ENCODE data around the gene C6orf47.
A peak's percentile ranks its signal among the peaks of the same experiment; 100 is the strongest.
"Not testable (repeated sequence)": the region's sequence is repeated elsewhere in the genome, so short reads cannot be mapped to it uniquely, and the experiment has no call there.

C6orf47 gene, protein sequence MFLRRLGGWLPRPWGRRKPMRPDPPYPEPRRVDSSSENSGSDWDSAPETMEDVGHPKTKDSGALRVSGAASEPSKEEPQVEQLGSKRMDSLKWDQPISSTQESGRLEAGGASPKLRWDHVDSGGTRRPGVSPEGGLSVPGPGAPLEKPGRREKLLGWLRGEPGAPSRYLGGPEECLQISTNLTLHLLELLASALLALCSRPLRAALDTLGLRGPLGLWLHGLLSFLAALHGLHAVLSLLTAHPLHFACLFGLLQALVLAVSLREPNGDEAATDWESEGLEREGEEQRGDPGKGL

DNA sequence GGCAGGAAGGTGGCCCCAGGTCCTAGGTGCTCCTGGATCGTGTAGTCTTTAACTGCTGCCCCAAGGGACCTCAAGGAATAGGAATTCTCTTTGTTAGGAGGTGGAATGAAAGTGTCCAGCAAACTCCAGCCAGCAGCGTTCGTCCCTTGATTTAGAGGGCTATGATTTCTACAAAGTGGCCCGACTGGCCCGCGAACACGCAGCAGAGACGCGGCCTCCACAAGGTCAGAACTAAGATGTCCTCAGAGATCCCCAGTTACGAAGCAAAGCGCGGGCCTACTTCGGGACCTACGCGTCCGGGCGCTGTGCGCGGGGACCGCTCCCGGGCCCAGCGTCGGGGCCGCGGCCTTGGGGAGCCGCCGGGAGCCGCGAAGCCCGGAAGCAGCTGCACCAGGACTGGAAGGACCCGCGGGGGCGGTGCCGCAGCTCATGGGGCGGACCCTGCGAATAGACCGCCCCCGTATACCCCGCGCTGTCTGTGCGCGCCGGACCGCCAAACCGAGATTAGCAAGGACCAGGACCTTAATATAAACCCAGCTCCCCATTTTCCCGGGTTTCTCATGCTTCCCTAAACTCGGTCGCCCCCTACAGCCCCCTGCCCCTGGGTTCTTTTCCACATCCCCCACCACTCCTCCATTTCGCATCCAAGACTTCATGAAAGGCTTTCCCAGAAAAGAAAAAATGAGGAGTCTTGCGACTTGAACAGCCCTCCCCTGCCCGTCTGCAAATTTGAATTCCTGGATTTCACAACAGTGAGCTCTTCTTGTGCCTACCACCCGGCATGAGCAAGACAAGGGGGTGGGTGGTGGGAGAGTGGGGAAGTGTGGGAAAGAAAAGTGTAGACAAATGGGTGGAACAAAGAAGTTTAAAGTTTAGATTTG, at the start of gene C6orf47:
C6orf47 (minus strand) TSS at position 398 of the 881 bp plus-strand sequence. CDS start 831 bp downstream, outside the sequence.
- peak; percentile 92 for DNase-seq (ENCODE audit: low read depth, low spot score)

DNA sequence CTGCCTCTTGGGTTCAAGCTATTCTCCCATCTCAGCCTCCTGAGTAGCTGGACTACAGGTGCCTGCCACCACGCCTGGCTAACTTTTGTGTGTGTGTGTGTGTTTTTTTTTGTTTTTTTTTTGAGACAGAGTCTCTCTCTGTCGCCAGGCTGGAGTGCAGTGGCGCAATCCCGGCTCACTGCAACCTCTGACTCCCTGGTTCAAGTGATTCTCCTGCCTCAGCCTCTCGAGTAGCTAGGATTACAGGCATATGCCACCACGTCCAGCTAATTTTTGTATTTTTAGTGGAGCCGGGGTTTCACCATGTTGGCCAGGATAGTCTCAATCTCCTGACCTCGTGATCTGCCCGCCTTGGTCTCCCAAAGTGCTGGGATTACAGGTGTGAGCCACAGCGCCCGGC, 48.6 kb upstream of the C6orf47 start:
- not testable (repeated sequence) for DNase-seq (ENCODE audit: low read depth, low spot score)

DNA sequence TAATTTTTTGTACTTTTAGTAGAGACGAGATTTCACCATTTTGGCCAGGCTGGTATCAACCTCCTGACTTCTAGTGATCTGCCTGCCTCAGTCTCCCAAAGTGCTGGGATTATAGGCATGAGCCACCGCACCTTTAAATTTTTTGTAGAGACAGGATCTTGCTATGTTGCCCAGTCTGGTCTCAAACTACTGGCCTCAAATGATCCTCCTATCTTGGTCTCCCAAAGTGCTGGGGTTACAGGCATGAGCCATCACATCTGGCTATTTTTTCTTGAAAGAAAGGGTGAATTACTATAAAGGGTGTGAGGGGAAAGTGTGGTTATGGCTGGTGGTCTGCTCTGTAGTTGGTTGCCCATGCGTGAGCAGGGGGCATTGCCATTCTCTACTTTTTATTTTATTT, 47.6 kb upstream of the C6orf47 start:
- DNase-seq (ENCODE audit: low read depth, low spot score), result no peak

DNA sequence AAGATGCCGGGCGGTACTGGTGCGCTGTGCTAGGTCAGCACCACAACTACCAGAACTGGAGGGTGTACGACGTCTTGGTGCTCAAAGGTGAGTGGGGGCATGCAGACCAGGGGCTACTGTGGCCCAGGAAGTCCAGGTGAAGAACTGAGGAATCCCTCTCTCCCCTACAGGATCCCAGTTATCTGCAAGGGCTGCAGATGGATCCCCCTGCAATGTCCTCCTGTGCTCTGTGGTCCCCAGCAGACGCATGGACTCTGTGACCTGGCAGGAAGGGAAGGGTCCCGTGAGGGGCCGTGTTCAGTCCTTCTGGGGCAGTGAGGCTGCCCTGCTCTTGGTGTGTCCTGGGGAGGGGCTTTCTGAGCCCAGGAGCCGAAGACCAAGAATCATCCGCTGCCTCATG, 47.1 kb upstream of the C6orf47 start:
- DNase-seq (ENCODE audit: low read depth, low spot score), result no peak

DNA sequence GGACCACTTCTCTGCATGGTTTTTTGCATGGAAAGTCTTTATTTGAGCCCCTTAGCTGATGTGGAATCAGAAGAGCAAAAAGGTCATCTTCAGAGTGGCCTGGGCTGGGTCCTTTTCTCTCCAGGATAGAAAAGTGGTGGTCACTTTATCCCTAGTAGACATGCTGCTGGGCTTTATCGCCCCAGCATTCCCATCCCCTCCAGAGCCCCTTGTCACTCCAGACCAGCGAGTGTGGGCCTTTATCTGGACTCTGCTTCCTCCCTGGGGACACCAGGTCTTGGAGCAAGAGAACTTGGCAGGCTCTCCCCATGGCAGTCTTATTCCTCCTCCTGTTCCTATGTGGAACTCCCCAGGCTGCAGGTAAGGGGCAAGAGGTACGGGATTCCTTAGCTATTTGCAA, 46.0 kb upstream of the C6orf47 start, which contains the start of gene LY6G6F:
LY6G6F (plus strand) TSS at position 268 of the 400 bp plus-strand sequence; CDS start at position 309, 41 bp downstream.
- no peak for DNase-seq (ENCODE audit: low read depth, low spot score)

DNA sequence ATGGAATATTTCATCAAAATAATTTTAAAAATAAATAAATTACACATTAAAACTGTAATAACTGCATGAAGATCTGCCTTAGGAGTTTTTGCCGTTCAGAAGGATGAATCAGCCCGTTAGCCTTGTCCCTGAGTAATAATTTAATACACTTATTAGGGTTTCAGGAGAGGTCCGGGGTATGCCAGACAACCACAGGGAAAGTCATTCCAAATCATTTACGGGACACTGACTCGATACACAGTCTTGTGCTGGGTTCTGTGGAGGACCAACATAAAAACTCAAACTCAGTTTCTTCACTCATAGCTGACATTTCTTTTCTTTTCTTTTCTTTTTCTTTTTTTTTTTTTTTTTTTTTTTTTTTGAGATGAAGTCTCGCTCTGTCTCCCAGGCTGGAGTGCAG, 45.4 kb upstream of the C6orf47 start:
- no peak for DNase-seq (ENCODE audit: low read depth, low spot score)

DNA sequence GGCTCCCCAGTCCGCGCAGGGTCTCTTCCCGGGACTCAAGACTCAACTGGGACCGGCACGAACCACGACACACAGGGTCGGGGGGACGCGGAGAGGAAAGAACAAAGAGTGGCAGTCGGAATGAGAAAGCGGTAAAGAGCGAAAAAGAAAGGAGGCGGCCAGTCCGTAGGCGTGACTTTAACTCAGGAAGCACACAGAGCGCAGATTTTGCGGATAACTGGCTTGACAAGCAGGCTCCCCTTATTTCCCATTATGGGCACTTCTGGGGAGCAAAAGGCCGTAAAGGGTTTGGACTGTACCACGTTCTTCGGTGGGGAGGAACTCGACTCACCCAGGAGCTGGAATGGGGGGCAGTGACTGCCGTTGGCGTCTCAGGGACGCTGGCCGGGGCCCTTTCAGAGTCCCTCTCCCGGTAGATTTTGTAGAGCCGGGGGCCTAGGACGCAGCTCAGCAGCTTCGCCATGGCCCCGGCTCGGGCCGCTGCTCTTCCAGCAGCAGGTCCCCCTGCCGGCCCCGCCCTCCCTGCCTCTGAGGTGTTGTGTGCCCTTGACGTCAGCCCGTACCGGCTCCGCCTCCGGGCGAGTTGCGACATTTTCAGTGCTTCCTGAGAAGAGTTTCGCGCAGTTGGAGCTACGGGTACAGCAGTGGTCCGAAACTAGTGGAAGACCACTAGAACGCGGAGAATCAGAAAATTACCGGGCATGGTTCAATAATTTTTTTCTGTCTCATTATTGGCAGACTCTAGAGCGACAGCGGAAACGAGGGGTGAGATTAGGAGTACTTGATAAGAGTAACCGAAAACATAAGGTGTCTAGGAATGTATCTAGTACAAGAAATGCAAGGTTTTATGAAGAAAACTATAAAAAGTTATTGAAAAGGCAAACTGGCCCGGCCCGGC, 42.5 kb upstream of the C6orf47 start, which contains the start of gene ABHD16A:
ABHD16A (minus strand) TSS at position 506 of the 898 bp plus-strand sequence; CDS start at position 463, 43 bp downstream.
- peak; percentile 99 for DNase-seq (ENCODE audit: low read depth, low spot score)

DNA sequence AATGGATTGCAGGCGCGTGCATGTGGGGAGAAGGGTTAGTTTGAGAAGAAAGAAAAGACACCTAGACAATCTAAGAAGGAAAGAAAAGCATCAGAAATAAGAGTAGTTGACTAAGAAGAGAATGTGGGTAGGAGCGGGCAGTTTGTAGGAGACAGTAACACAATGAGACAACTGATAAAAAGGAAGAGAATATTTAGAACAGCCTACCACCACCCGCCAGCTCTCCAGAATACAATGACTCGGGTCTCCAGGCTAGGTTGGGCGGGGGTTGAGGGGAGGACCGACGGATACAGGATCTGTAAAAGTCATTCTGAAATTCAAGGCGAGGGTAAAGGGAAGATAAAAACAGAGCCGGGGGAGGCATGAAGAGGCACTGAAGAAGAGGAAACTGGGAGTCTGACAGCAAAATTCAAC, 41.8 kb upstream of the C6orf47 start:
- DNase-seq (ENCODE audit: low read depth, low spot score), result no peak

DNA sequence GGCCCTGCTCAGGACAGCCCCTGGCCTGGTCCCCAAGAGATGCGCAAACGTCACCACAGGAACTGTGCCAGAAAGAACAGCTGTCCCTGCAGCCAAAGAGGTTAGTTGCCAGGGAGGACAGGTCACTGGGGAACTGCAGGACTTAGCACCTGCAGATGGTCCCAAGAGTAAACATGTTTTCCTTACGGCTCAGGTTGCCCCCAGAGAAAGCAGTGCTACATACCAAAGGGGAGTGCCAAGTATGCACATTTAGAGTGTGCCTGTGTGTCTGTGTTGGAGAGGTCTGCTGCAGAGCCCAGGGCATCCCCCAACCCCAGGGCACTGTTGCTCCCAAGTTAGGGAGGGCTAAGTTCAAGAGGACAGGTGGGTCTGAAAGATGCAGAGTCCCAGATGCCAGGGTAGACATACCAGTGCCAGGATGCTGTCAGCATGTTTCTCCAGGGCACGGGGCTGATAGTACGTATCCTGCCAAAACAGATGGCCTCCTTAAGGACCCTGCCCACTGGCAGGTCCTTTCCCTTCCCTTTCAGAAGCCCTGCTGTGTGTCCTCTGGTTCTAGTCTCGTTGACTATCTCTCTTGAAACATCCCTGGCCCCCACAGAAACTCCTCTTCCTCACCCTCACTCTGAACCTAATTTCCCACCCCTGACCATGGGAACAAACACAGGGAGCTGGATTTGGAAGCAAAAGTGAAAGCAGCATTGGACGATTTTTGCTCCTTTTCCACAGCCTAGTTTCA, 41.3 kb upstream of the C6orf47 start:
- DNase-seq (ENCODE audit: low read depth, low spot score), result peak; percentile 41

DNA sequence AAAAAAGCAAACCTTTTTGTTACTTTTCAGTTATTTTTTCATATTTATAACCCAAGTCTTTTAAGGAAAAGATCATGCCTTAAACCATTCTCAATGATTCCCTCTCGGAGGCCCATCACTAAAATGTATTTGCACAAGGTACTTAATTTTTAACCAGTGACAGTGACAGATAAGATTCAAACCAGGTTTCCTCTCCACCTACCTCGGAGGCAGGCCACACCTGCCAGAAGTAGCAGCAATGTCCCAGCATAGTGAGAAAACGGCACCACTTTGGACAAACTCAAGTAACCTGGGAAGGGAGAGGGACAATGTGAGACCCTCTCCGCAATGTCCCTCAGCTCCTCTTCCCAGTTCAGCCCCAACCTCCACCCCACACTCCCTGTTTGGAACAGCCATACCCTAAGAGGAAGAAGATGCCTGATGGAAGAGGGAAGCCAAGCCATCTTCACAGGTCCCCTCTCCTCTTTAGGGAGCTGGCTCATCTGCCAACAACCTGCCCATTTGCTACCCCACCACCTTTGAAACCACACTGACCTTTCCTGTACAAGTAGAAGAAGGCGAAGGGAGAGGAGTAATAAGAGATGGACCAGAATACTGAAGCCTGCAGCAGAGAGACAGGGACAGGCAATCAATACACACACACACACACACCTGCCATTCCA, 40.3 kb upstream of the C6orf47 start:
- no peak for DNase-seq (ENCODE audit: low read depth, low spot score)

DNA sequence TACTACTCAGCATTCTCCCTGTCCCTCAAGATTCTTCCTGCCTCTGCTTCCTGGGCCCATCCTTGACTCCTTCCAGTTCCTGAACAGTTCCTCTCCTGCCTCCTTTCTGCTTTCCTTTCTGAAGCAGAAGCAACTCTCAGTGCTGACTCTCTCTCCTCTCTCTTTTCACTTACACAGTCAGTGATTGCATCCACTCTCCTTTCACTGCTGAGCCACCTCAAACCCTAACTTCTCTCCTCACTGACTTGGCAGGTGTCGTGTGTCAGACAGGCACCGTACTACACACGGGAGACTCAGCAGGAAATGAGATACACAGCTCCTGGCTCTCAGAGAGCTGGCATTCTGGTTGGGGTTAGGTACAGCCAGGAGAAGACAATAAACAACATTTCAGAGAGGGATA, 37.0 kb upstream of the C6orf47 start:
- DNase-seq (ENCODE audit: low read depth, low spot score), result no peak

DNA sequence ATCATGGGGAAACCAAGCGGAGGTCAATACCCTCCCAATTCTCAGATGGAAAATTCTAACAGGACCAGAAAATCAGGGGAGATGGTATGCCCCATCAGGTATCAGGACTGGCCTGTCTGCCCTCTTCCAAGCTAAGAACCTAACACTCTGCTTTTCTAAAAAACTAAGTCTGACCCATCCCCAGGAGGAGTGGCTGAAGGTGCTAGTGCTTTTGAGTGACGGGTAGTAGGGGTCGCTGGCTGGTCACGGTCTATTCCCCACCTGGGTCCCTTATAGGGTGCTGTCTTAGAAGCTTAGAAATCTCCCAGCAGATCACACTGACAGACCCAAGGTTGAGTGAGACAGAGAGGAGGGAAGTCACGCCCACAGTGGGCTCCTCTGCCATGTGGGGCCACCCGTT, 33.0 kb upstream of the C6orf47 start:
- DNase-seq (ENCODE audit: low read depth, low spot score), result no peak

DNA sequence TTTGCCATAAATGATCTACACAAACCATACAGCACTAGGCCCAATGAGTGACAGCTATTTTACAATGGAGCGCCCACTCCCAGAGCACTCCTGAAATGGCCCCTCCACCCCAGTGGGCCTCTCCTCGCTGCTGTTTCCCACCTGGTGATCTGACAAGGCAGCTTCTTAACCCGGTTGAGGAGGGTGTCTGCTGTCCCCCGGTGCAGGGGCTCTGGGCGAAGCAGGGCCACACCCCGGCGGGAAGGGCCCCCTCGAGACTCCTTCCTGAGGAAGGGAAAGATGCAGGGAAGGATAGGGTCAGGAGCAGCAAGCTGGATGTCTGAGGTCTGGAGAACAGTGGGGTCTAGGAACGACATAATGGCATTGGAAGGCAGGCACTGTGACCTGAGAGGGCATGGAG, 32.3 kb upstream of the C6orf47 start:
- DNase-seq (ENCODE audit: low read depth, low spot score), result no peak

DNA sequence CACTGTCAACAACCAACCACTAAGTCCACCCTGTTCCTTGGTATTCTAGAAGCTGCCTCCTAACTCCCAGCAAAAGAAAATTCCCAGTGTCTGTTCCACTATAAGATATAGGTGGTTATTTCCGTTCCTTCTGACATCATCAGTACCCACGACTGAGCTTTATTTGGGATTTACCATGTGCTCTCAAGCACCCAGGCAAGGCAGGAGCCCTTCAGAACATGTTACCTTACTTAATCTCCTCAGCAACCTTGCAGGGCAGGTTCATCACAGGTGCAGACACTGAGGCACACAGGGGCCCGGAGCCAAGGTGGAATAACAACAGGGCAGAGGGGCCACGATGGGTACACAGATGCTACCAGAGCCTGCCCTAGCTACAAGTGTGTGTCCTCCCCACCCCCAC, 31.8 kb upstream of the C6orf47 start:
- no peak for DNase-seq (ENCODE audit: low read depth, low spot score)

DNA sequence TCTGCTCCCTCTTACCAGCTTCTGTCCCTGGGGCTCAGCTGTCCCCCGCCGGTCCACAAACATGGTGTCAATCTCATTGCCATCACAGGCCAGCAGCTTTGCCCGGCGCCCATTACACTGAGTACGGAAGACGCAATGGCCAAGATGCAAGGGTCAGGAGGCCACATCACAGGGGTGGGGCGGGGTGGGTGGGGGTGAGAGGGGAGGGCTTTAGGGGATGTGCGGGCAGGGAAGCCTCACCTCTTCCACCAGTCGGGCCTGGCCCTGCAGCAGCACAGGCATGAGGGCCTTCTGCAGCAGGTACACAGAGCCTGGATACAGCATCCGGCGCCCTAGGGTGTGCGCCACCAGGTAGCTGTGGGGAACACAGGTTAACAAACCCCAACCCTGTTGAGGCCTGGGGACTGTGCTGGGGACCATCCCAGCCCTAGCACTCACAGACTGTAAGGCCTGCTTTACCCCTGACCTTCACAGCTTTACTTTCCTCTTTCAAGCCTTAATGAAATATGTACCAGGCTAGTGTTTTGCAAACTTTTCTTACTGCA, 31.1 kb upstream of the C6orf47 start:
- no peak for DNase-seq (ENCODE audit: low read depth, low spot score)

DNA sequence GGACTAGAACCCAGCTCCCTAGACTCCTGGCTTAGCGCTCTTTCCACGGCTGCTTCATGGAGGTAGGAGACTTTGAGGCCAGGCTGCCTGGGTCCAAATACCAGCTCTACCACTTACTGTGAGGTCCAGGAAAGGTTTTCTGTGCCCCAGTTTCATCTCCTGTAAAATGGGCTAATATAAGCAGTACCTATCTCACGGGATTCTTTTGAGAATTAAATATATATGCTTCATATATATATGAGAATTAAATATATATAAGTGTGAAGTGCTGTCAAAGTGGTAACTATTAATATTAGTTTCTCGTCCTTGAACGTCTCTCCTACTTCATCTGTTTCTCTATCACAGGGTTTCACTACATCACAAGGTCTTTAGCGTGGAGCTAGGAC, 30.5 kb upstream of the C6orf47 start:
- DNase-seq (ENCODE audit: low read depth, low spot score), result no peak

DNA sequence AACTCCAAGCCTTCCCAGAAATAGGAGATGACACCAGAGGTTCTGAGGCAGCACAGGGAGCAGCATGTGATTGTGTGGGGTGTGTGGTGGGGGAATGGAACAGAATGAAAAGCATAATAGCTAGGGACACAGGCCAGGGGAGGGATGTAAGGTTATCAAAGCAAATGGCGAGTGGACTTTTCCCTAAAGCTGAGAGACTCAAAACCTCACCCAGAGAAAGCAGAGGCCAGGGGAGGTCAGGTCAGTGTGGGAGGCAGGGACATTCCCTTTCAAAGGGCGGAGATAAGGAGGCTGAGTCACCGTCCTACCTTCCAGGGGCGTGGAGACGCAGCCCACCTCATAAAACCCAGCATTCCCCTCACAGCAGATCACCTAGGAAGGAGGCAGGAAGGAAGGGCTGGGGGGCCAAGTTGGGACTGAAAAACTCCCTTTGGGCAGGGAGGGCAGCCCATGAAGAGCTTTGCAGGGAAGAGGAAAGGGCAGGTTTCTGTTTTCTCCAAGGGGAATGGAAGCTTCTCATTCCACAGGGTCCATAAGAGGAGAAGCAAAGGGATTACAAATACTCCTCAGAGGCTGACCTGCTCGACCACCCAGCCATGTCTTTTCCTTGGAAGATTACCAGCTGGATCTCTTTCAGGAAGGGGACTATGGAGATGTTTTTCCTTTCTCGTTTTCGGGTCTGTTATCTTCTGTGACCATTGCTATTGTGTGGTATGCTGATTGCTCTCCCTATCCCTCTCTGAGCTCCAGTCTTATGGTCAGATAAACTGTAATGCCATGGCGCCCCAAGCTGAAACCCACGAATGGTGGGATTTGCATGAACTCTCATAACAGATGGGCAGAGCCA, 29.9 kb upstream of the C6orf47 start:
- no peak for DNase-seq (ENCODE audit: low read depth, low spot score)

DNA sequence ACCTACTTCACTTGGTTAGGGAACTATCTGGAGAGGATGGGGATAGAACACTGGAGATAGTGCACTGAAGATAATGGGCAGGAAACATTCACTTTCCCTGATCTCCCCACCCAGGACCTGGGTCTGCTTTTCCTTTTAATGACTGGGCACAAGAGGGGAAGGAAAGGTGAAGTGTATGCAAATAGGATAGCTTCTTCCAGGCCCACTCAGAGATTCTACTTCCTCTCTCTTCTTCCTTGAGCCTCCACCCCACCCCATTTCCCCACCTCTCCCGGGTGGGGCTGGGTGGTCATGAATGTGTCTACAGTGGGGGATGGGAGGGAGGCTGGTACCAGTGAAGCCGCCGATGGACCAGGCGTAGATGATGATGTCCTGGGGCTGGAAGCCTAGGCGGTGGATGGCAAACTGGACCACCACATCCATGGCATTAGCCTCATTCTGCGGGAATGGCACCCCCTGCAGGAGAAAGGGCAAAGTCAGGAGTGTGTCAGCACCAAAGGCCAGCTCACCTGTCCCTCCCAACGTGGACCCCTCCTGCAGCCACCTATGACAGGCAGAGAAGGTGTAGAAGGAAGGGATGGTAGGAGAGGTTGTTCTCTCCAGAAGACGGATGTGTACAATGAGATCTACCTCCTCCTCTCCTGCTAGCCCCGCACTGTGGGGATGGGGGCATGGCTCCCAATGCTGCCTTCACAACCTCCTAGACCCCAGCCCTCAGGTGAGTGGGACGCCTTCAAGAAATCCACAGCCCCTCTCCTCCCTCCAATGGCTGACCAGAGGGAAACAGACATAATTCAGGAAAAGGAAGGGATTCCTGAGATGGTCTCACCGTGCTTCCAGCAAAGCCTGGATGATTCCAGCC, 28.9 kb upstream of the C6orf47 start:
- no peak for DNase-seq (ENCODE audit: low read depth, low spot score)
